GM18508 (cell line): ENCODE data around the gene SOX21.

Experiments
- ATAC-seq: cut with Tn5 transposase; IDR thresholded peaks from one replicate; pipeline ENCODE4 v1.9.1; 2021; ENCODE audit warnings: moderate number of reproducible peaks; ENCODE audit not compliant: insufficient read depth, unreplicated experiment

SOX21 gene

GRCh38 chr13:94710065-94710781 lies 2.1 kb downstream of the SOX21 start:
- no peak for ATAC-seq

GRCh38 chr13:94709001-94709834 lies 3.1 kb downstream of the SOX21 start:
- no peak for ATAC-seq

- ATAC-seq, result no peak
Observed at GRCh38 chr13:94708031-94708859, 4.1 kb downstream of the SOX21 start.

- no peak for ATAC-seq
Observed at GRCh38 chr13:94707400-94708021, 4.8 kb downstream of the SOX21 start.

GRCh38 chr13:94706843-94707399 lies 5.4 kb downstream of the SOX21 start:
- ATAC-seq, result no peak

- ATAC-seq, result no peak
Observed at GRCh38 chr13:94706101-94706842, 6.1 kb downstream of the SOX21 start.

- ATAC-seq, result no peak
Observed at GRCh38 chr13:94705081-94706030, 7.0 kb downstream of the SOX21 start.

- no peak for ATAC-seq
Observed at GRCh38 chr13:94704377-94705080, 7.8 kb downstream of the SOX21 start.

GRCh38 chr13:94703721-94704314 lies 8.5 kb downstream of the SOX21 start:
- ATAC-seq, result no peak

- ATAC-seq, result no peak
Observed at GRCh38 chr13:94703271-94703670, 9.1 kb downstream of the SOX21 start.

GRCh38 chr13:94702181-94703041 lies 9.9 kb downstream of the SOX21 start:
- no peak for ATAC-seq

- no peak for ATAC-seq
Observed at GRCh38 chr13:94701313-94702180, 10.8 kb downstream of the SOX21 start.

- no peak for ATAC-seq
Observed at GRCh38 chr13:94700536-94700935, 11.8 kb downstream of the SOX21 start.

- ATAC-seq, result no peak
Observed at GRCh38 chr13:94700051-94700535, 12.3 kb downstream of the SOX21 start.

GRCh38 chr13:94696171-94696570 lies 16.2 kb downstream of the SOX21 start:
- no peak for ATAC-seq
